Measurements from ENCODE around the gene INPP5A.
A peak's percentile ranks its signal among the peaks of the same experiment; 100 is the strongest.

INPP5A gene

DNA sequence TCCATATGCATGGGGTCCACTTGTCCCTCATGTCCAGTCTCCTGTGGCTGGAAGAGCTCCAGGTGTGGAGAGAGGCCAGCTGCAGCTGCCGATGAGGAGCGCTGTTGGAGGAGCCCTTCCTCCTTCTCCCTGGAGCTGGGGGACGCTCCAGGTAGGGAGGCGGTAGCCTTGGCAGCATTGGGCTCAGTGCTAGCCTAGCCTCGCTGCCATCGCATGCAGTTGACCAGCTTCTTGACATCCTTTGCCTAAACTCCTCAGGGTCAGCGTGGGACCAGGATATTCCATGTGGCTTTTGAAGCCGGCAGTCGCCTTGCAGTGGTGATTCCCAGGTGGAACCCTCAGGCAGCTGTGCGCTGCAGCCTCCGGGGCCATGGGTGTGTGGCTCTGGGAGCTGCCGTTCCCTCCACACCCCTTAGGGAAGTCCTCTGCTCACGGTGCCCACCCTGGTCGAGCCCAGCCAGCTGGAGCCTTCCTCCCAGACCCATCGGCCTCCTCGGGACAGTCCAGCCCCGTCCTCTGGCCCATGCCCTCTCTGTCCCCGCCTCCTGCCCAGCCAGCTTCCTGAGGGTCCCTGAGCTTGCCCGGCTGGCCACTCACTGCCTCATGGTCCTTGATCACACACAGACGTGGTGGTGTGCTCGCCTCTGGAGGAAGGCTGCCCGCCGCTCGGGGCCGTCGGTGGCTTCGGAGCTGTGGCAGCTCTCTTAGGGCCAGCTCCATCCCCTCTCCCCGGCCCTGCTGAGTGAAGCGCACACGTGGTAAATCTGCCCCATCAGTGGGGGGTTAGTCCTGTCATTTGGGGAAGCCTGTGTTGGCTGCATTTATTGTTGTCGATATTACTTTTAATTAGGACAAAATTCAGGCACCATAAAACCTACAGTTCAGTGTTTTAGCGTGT is 21.2 kb downstream of the INPP5A start:
- no peak overlapping the region for H3K4me3 ChIP-seq (ENCODE audit: low read depth, low read length)
- TF ChIP-seq, protein P1, sequence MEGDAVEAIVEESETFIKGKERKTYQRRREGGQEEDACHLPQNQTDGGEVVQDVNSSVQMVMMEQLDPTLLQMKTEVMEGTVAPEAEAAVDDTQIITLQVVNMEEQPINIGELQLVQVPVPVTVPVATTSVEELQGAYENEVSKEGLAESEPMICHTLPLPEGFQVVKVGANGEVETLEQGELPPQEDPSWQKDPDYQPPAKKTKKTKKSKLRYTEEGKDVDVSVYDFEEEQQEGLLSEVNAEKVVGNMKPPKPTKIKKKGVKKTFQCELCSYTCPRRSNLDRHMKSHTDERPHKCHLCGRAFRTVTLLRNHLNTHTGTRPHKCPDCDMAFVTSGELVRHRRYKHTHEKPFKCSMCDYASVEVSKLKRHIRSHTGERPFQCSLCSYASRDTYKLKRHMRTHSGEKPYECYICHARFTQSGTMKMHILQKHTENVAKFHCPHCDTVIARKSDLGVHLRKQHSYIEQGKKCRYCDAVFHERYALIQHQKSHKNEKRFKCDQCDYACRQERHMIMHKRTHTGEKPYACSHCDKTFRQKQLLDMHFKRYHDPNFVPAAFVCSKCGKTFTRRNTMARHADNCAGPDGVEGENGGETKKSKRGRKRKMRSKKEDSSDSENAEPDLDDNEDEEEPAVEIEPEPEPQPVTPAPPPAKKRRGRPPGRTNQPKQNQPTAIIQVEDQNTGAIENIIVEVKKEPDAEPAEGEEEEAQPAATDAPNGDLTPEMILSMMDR (IDR thresholded peaks at IDR 0.05; ENCODE audit: low read depth, low read length, missing control alignments): no peak
- no peak for DNase-seq (ENCODE audit: low read depth)

DNA sequence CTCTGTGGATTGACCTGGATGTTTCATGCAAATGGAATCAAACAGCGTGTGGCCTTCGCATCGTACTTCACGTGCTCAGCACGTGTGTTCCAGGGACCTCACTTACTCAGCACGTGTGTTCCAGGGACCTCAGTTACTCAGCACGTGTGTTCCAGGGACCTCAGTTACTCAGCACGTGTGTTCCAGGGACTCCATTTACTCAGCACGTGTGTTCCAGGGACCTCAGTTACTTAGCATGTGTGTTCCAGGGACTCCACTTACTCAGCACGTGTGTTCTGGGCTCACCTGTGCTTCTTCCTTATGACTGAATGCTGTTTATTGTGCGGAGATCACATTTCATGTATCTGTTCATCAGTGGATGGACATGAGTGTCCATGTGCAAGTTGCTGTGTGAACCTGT is 22.0 kb downstream of the INPP5A start:
- no peak for DNase-seq (ENCODE audit: low read depth)
- TF ChIP-seq, protein P1 (IDR thresholded peaks at IDR 0.05; ENCODE audit: low read depth, low read length, missing control alignments): no peak

DNA sequence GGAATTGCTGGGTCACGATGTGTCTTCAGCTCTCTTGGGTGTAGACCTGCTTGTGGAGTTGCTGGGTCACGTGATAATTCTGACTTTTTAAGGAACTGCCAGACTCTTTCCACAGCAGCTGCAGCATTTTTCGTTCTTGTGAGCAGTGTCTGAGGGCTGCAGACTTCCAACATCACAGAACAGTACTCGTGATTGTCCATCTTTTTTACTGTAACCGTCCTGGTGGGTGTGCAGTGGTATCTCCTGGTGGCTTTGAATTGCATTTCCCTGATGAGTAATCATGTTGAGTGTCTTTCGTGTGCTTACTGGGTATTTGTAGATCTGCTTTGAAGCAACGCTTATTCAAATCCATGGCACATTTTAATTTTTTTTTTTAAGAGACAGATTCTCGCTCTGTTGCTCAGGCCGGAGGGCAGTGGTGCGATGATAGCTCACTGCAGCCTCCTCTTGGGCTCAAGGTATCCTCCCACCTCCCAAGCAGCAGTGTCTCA is 22.7 kb downstream of the INPP5A start:
- TF ChIP-seq, protein P1 (IDR thresholded peaks at IDR 0.05; ENCODE audit: low read depth, low read length, missing control alignments): no peak
- no peak overlapping the region for H3K4me3 ChIP-seq (ENCODE audit: low read depth, low read length)
- no peak for DNase-seq (ENCODE audit: low read depth)

More for the DNA sequence above, 22.0 kb downstream of the INPP5A start:
- H3K4me3 ChIP-seq (ENCODE audit: low read depth, low read length): no peak overlapping the region

DNA sequence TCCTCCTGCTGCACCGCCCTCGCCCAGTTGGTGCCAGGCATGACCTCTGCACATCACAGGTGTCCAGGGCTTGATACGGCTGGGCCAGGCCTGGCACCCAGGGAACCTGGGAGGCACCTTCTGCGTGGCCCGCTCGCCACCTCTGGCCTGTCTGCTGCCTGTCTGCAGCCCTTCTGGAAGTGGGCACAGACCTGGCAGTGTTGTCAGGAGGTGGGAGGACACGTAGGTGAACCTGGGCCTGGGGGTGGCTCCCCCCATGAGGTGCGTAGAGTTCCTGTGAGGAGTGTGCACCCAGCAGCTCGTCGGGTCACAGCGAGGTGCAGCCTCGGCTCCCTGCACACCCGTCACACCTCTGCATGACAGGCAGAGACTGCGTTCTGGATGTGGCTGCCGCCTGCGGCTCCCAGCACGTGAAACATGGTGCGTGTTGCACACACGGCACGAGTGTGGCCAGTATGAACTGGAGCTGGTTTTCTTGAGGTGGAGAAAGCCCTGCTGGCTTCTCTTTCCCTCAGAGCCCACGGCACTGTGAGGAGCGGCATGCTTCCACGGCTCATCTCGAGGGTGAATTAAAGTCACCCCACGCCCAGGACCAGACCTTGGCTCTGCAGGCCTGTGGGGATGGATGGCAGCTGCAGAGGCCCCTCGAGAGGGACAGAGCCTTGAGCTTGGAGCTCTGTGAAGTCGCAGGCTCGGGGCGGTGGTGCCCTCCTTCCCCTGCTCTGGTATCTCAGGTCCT is 24.8 kb downstream of the INPP5A start:
- no peak for DNase-seq (ENCODE audit: low read depth)
- TF ChIP-seq, protein P1 (IDR thresholded peaks at IDR 0.05; ENCODE audit: low read depth, low read length, missing control alignments): no peak
- no peak overlapping the region for H3K4me3 ChIP-seq (ENCODE audit: low read depth, low read length)

DNA sequence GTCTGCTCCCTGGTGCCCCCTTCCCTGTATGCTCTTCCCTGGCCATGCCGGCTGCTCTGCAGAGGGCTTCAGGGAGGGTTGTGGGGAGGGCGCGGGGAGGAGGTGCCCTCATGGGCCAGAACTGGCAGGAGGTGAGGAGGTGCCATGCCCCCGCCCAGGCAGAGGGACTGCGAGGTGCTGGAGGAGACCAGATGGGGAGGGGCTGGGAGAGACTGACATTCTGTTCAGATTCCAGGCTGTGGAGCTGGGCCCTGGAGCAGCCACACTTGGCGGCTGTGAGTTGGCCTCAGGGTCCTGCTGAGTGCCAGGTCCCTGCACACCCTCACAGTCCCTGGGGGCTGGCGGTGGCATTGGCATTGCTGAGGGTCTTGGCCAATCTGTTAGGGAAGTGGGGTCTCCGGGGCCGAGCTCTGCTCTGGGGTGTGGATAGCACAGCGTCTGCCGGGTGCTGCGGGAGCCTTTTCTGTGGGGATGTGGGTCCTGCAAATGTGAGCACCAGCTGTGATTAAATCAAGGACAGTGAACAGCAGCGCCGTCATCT is 25.4 kb downstream of the INPP5A start:
- TF ChIP-seq, protein P1 (IDR thresholded peaks at IDR 0.05; ENCODE audit: low read depth, low read length, missing control alignments): no peak
- no peak overlapping the region for H3K4me3 ChIP-seq (ENCODE audit: low read depth, low read length)
- DNase-seq (ENCODE audit: low read depth): no peak

DNA sequence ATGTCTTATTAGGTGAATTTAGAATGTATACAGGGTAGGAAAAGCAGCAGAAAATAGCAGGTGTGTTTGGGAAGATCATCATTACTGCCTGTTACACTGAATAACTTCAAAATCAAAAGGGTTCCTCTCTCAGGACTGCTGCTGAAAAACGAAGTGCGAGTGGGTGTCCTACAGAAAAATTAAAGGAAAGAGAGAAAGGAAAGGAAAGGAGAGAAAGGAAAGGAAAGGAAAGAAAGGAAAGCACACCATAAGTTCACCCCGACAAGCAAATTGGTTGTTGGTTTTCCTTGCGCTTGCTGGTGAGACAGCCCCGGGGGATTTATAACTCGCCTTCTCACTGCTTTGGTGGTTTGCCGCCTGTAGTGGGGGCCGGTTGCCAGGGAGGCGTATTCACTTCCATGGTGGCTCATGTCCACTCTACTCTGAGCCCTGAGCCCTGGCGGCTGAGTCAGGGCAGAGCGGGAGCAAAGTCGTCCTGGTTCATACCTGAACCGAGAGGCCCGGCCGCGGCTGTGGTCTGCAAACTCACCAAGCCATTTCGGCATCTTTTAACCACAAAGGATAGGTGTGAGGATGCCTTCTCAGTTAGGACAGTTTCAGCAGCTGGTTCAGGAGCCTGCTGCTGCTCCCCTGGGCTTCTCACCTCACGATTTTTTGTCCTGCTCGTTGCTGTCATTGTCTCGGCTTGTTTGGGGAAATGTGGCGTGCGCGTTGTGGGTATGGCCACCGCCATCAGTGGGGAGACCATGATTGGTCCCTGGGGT is 26.1 kb downstream of the INPP5A start:
- peak; percentile 47 for DNase-seq (ENCODE audit: low read depth)
- H3K4me3 ChIP-seq (ENCODE audit: low read depth, low read length): no peak overlapping the region
- TF ChIP-seq, protein P1 (IDR thresholded peaks at IDR 0.05; ENCODE audit: low read depth, low read length, missing control alignments): no peak

Measured in GM12864 (cell line).